Astrocyte of the spinal cord (primary cell): Measurements from ENCODE around the gene CNTRL.
A peak's percentile ranks its signal among the peaks of the same experiment; 100 is the strongest.

Experiments used
- DNase-seq: peaks from one replicate; pipeline ENCODE4 v3.0.0; 2011; ENCODE audit warnings: low read depth, low spot score
- H3K4me3 ChIP-seq: 2 replicates; pipeline ENCODE4 v1.5.1; 2011; ENCODE audit warnings: low read depth, mild to moderate bottlenecking, low read length, moderate library complexity
- in situ Hi-C: cut with HindIII; loops from 2 replicates; pipeline ENCODE4 v1.10.0; 2017; ENCODE audit warnings: low sequenced_read_pairs
- TF ChIP-seq, protein P1 (sequence below): IDR thresholded peaks from 2 replicates; pipeline ENCODE4 v1.5.1; 2012; ENCODE audit warnings: low read depth, mild to moderate bottlenecking, low read length, inconsistent platforms

The CNTRL gene

DNA sequence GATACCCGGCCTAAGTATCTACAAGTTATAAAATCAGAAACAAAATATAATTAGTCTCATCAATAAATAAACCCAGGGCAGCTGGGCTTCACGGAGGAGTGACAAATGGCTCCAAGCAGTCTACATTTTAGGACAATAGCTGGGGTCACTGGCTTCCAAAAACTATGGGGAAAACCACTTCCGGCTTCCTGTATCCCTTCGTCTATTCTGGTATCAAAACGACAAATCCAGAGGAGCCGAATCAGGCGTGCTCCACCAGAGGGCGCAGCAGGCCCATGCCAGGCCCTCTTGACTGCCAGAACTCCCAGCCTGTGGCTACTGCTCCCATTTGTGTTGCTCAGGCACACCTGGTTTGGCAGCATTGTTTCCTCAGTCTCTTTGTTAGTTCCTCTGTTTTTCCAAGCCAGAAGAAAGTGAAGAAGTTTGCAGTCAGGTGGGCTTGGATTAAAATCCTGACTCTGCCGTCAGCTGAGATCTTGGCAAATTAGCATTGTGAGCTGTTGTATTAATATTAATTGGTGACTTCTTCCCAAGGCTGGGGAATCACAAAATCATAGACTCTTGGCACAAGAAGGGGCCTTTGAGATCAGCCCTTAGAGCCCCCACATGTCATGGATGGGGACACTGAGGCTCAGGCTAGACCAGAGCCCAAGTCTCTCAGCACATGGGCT is 138.5 kb downstream of the CNTRL start:
- TF ChIP-seq, protein P1, sequence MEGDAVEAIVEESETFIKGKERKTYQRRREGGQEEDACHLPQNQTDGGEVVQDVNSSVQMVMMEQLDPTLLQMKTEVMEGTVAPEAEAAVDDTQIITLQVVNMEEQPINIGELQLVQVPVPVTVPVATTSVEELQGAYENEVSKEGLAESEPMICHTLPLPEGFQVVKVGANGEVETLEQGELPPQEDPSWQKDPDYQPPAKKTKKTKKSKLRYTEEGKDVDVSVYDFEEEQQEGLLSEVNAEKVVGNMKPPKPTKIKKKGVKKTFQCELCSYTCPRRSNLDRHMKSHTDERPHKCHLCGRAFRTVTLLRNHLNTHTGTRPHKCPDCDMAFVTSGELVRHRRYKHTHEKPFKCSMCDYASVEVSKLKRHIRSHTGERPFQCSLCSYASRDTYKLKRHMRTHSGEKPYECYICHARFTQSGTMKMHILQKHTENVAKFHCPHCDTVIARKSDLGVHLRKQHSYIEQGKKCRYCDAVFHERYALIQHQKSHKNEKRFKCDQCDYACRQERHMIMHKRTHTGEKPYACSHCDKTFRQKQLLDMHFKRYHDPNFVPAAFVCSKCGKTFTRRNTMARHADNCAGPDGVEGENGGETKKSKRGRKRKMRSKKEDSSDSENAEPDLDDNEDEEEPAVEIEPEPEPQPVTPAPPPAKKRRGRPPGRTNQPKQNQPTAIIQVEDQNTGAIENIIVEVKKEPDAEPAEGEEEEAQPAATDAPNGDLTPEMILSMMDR: peak; percentile 94
- H3K4me3 ChIP-seq: no peak overlapping the region
- in situ Hi-C loops: no loop called here
- peak; percentile 85 for DNase-seq

DNA sequence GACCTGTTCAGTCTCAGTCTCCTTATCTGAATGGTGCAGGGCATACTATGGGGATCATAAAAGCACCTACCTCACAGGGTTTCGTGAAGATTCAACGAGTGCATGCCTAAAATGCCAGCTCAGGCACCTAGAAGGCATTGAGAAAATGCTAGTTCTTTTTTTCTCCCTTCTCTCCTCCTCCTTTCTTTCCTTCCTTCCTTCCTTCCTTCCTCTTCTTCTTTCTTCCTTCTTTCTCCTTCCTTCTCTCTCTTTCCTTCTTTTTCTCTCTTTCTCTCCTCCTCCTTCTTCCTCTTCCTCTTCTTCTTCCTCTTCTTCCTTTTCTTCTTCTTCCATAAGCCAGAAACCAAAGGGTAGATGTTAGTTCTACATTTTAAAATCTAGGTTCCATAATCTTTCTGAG is 139.2 kb downstream of the CNTRL start:
- in situ Hi-C loops: no loop called here
- H3K4me3 ChIP-seq: no peak overlapping the region
- DNase-seq: no peak
- TF ChIP-seq, protein P1: no peak

DNA sequence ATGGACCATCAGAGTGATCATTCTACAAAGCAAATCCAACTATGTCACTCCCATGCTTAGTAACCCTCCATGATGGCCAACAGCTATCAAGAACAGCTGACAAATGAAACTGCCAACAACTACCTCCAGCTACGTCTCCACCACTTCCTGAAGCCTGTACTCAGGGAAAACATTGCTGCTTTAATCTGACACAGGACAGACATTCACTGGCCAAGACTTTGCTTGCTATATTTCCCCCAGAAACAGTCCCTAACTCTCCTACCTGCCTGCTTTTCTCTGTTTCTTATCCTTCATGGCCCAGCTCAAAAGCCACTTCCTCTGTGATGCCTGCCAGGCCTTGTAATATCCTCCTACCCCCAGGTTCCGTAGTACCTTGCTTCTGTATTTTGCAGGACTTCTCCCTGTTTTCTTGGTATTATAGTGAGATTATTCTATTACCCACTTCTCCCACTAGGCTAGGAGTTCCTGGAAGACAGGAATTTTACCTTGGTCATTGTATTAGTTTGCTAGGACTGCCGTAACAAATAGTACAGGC is 141.6 kb downstream of the CNTRL start:
- in situ Hi-C loops: no loop called here
- DNase-seq: no peak
- no peak overlapping the region for H3K4me3 ChIP-seq
- TF ChIP-seq, protein P1: no peak

DNA sequence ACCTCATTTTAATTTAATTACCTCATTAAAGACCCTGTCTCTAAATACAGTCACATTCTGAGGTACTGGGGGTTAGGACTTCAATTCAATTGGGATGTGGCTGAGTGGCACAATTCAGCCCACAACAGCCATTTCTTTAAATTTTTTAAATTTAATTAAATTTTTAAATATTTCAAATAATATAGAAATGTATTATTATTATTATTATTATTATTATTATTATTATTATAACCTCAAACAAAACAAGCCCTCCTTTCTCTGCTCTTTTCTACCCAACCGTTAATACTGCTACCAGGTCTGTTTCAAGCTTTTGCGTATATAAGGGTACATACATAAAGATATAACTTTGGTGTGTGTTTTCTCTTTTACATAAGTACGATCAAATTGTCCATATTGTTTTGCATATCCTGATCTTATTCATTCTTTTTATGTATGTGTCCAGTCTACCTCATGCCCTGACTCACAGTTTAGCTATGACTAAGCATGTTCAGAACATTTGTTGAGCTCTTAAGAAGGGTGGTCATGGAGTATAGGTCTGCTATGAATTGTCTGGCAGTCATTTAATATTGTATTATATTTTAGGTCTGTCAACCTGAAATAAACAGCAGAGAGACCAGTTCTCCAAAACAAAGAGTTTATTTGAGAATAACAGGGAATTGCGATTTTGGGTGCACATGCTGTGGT is 143.0 kb downstream of the CNTRL start:
- DNase-seq: peak; percentile 39
- no peak overlapping the region for H3K4me3 ChIP-seq
- in situ Hi-C loops: no loop called here
- TF ChIP-seq, protein P1: no peak

DNA sequence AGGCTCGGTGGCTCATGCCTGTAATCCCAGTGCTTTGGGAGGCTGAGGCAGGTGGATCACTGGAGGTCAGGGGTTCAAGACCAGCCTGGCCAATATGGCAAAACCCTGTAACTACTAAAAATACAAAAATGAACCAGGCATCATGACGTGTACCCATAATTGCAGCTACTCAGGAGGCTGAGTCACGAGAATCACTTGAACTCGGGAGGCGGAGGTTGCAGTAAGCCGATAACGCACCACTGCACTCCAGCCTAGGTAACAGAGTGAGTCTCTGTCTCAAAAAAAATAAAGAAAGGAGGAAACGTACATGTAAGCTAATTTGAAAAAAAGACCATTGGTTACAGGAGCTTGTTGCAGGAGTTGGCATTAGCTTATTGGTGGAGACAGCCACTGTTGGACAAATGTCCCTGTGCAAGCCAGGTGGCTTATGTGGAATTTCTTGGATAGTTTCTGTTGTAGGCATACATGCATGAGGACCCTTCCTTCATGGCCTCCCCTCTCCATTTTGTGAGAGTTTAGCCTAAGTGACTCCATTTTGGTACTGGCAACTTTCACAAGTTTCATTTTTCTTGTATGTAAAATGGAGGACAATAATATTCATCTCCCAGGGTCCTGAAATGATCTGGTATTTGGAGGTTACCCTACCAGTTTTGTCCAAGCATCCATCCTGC is 143.7 kb downstream of the CNTRL start:
- TF ChIP-seq, protein P1: no peak
- H3K4me3 ChIP-seq: no peak overlapping the region
- in situ Hi-C loops: no loop called here
- DNase-seq: no peak

DNA sequence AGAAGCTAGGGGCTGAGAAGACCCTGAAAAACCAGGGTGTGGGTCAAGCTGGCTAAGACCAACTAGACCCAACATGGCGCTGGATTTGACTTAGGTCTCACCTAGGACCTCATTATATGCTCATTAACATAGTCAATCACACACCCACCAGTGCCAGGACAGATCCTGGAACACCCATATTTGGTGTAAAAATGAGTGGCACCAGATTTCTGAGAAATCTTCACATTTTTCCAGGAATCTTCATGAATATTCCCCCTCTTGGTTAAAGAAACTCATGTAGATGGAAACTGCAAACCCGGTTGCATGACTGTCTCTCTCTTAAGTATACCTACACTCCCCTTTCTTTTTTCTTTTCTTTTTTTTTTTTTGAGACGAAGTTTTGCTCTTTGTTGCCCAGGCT is 144.8 kb downstream of the CNTRL start:
- in situ Hi-C loops: no loop called here
- TF ChIP-seq, protein P1: no peak

More for the DNA sequence above, 144.8 kb downstream of the CNTRL start:
- H3K4me3 ChIP-seq: no peak overlapping the region
- DNase-seq: no peak
